Activated T-helper 1 cell treated with anti-CD3 and anti-CD28 coated beads, Interleukin-12 subunit alpha, Interleukin-12 subunit beta, Interleukin-2, Interleukin-4 antibody, amounts not matched to agents 30 ng/mL and 10 ng/mL and 1 ng/mL, durations not matched to agents 14 hours and 24 hours and 36 hours (primary cell): ENCODE measurements around the gene BRMS1L. TPM values are rescaled to one million over a fixed set of nuclear protein-coding genes. Genes with fewer than 3 reads are reported as not detected.

Source experiments
- DNase-seq: peaks from one replicate; pipeline ENCODE4 v3.0.0; 2021; ENCODE audit warnings: low spot score
- H3K27ac Mint-ChIP-seq: one replicate; pipeline ENCODE4 v1.8.0; 2021; ENCODE audit warnings: mild to moderate bottlenecking, mixed read lengths
- H3K27me3 Mint-ChIP-seq: one replicate; pipeline ENCODE4 v1.8.0; 2022; ENCODE audit warnings: mild to moderate bottlenecking, moderate library complexity, mixed read lengths; ENCODE audit not compliant: insufficient read depth
- H3K36me3 Mint-ChIP-seq: one replicate; pipeline ENCODE4 v1.8.0; 2021; ENCODE audit warnings: low read depth, mixed read lengths
- H3K4me1 Mint-ChIP-seq: one replicate; pipeline ENCODE4 v1.8.0; 2021; ENCODE audit warnings: low read depth, mixed read lengths
- H3K4me3 Mint-ChIP-seq: one replicate; pipeline ENCODE4 v1.8.0; 2021; ENCODE audit warnings: mild to moderate bottlenecking, moderate library complexity, mixed read lengths
- H3K9me3 Mint-ChIP-seq: one replicate; pipeline ENCODE4 v1.8.0; 2021; ENCODE audit warnings: mixed read lengths
- intact Hi-C: fragments of 100-400 bp; cut with micrococcal nuclease; formaldehyde crosslinking; loops from one replicate; pipeline ENCODE4 v1.15.1; 2024
- total RNA-seq: library from RNA; stranded (reverse); gene quantifications from 2 replicates; pipeline ENCODE4 v1.2.3, GENCODE V29; 2022

BRMS1L gene
- total RNA-seq, 1 donor from 2014 or later, result 9.1 TPM

- intact Hi-C loops, result no loop called here
- Mint-ChIP-seq H3K27ac (no peak overlapping the region), H3K4me1 (no peaks in the 10 kb centered on the region), H3K27me3 (no peaks in the 10 kb centered on the region), H3K4me3 (no peak overlapping the region), H3K9me3 (peaks cover 5% of the 10 kb centered on the region), H3K36me3 (peaks cover 12% of the 10 kb centered on the region)
- DNase-seq, result no peak
Observed at GRCh38 chr14:35855876-35856481, 29.8 kb downstream of the BRMS1L start.

GRCh38 chr14:35858521-35859209 lies 32.5 kb downstream of the BRMS1L start:
- H3K9me3 Mint-ChIP-seq, result no peaks in the 10 kb centered on the region
- intact Hi-C loops, result no loop called here
- H3K36me3 Mint-ChIP-seq, result peaks cover 17% of the 10 kb centered on the region
- no peak overlapping the region for H3K4me3 Mint-ChIP-seq
- no peak for DNase-seq
- no peaks in the 10 kb centered on the region for H3K27me3 Mint-ChIP-seq
- no peaks in the 10 kb centered on the region for H3K4me1 Mint-ChIP-seq
- no peak overlapping the region for H3K27ac Mint-ChIP-seq

GRCh38 chr14:35861204-35861868 lies 35.2 kb downstream of the BRMS1L start:
- Mint-ChIP-seq H3K27ac (no peak overlapping the region), H3K36me3 (peaks cover 22% of the 10 kb centered on the region), H3K27me3 (no peaks in the 10 kb centered on the region), H3K4me3 (no peak overlapping the region), H3K4me1 (no peaks in the 10 kb centered on the region), H3K9me3 (no peaks in the 10 kb centered on the region)
- intact Hi-C loops, result no loop called here
- no peak for DNase-seq

- H3K27me3 Mint-ChIP-seq, result no peaks in the 10 kb centered on the region
- no peak for DNase-seq
- peaks cover 16% of the 10 kb centered on the region for H3K36me3 Mint-ChIP-seq
- intact Hi-C loops, result no loop called here
- H3K9me3 Mint-ChIP-seq, result no peaks in the 10 kb centered on the region
- H3K4me1 Mint-ChIP-seq, result no peaks in the 10 kb centered on the region
- H3K27ac Mint-ChIP-seq, result no peak overlapping the region
- H3K4me3 Mint-ChIP-seq, result no peak overlapping the region
Observed at GRCh38 chr14:35865611-35866324, 39.6 kb downstream of the BRMS1L start.

GRCh38 chr14:35866595-35867279 lies 40.6 kb downstream of the BRMS1L start:
- Mint-ChIP-seq H3K4me1 (no peaks in the 10 kb centered on the region), H3K36me3 (peaks cover 16% of the 10 kb centered on the region), H3K27me3 (no peaks in the 10 kb centered on the region), H3K9me3 (no peaks in the 10 kb centered on the region), H3K27ac (no peak overlapping the region), H3K4me3 (no peak overlapping the region)
- no peak for DNase-seq
- intact Hi-C loops, result no loop called here

GRCh38 chr14:35867280-35867629 lies 41.1 kb downstream of the BRMS1L start:
- no peak overlapping the region for H3K27ac Mint-ChIP-seq
- intact Hi-C loops, result no loop called here
- H3K4me1 Mint-ChIP-seq, result no peaks in the 10 kb centered on the region

GRCh38 chr14:35875296-35875695 lies 49.2 kb downstream of the BRMS1L start:
- no peak overlapping the region for H3K4me3 Mint-ChIP-seq
- H3K4me1 Mint-ChIP-seq, result peaks cover 13% of the 10 kb centered on the region
- no peaks in the 10 kb centered on the region for H3K36me3 Mint-ChIP-seq
- no peaks in the 10 kb centered on the region for H3K9me3 Mint-ChIP-seq
- no peak overlapping the region for H3K27ac Mint-ChIP-seq
- DNase-seq, result no peak
- H3K27me3 Mint-ChIP-seq, result peaks cover 2% of the 10 kb centered on the region
- intact Hi-C loops, result no loop called here

More at GRCh38 chr14:35867280-35867629, 41.1 kb downstream of the BRMS1L start:
- no peaks in the 10 kb centered on the region for H3K27me3 Mint-ChIP-seq
- no peak overlapping the region for H3K4me3 Mint-ChIP-seq
- no peaks in the 10 kb centered on the region for H3K9me3 Mint-ChIP-seq
- peaks cover 16% of the 10 kb centered on the region for H3K36me3 Mint-ChIP-seq
- DNase-seq, result no peak

GRCh38 chr14:35877276-35877675 lies 51.1 kb downstream of the BRMS1L start:
- Mint-ChIP-seq H3K4me3 (no peak overlapping the region), H3K4me1 (peaks cover 13% of the 10 kb centered on the region), H3K27ac (no peak overlapping the region), H3K27me3 (peaks cover 2% of the 10 kb centered on the region), H3K9me3 (no peaks in the 10 kb centered on the region), H3K36me3 (no peaks in the 10 kb centered on the region)
- no peak for DNase-seq
- intact Hi-C loops, result no loop called here

GRCh38 chr14:35878272-35879150 lies 52.4 kb downstream of the BRMS1L start:
- no peak overlapping the region for H3K27ac Mint-ChIP-seq
- no peaks in the 10 kb centered on the region for H3K27me3 Mint-ChIP-seq
- intact Hi-C loops, result loop anchor here (1.0 kb wide), 2 partner anchors 191 to 496 kb away; no protein-coding TSS in a partner anchor

GRCh38 chr14:35879151-35879648 lies 53.1 kb downstream of the BRMS1L start:
- Mint-ChIP-seq H3K36me3 (no peaks in the 10 kb centered on the region), H3K4me1 (peaks cover 13% of the 10 kb centered on the region)
- intact Hi-C loops, result loop anchor here (1.0 kb wide), 2 partner anchors 190 to 495 kb away; no protein-coding TSS in a partner anchor

More at GRCh38 chr14:35878272-35879150, 52.4 kb downstream of the BRMS1L start:
- DNase-seq, result no peak
- H3K4me3 Mint-ChIP-seq, result no peak overlapping the region
- no peaks in the 10 kb centered on the region for H3K9me3 Mint-ChIP-seq
- peaks cover 13% of the 10 kb centered on the region for H3K4me1 Mint-ChIP-seq
- no peaks in the 10 kb centered on the region for H3K36me3 Mint-ChIP-seq

GRCh38 chr14:35879654-35880249 lies 53.6 kb downstream of the BRMS1L start:
- no peaks in the 10 kb centered on the region for H3K36me3 Mint-ChIP-seq
- no peak overlapping the region for H3K27ac Mint-ChIP-seq
- intact Hi-C loops, result loop anchor here (1.0 to 5.0 kb wide), 3 partner anchors 190 to 678 kb away; no protein-coding TSS in a partner anchor
- H3K9me3 Mint-ChIP-seq, result no peaks in the 10 kb centered on the region
- no peak for DNase-seq
- H3K4me3 Mint-ChIP-seq, result no peak overlapping the region
- no peaks in the 10 kb centered on the region for H3K27me3 Mint-ChIP-seq
- H3K4me1 Mint-ChIP-seq, result peaks cover 13% of the 10 kb centered on the region

More at GRCh38 chr14:35879151-35879648, 53.1 kb downstream of the BRMS1L start:
- no peak for DNase-seq
- Mint-ChIP-seq H3K4me3 (no peak overlapping the region), H3K27ac (no peak overlapping the region), H3K9me3 (no peaks in the 10 kb centered on the region), H3K27me3 (no peaks in the 10 kb centered on the region)
